Type B pancreatic cell (in vitro differentiated cells): Measurements from ENCODE around the gene ACTL7A. TPM values are rescaled to one million over a fixed set of nuclear protein-coding genes. Genes with fewer than 3 reads are reported as not detected.
"Not testable (repeated sequence)": the region's sequence is repeated elsewhere in the genome, so short reads cannot be mapped to it uniquely, and the experiment has no call there.

Source experiments
- DNase-seq: peaks from one replicate; pipeline ENCODE4 v3.0.0; 2021; ENCODE audit warnings: mixed read lengths; ENCODE audit not compliant: unreplicated experiment; ENCODE audit errors: extremely low spot score
- H3K27ac Mint-ChIP-seq: 2 replicates; pipeline ENCODE4 v1.8.0; 2021; ENCODE audit warnings: mild to moderate bottlenecking, mixed read lengths
- H3K27me3 Mint-ChIP-seq: 2 replicates; pipeline ENCODE4 v1.8.0; 2021; ENCODE audit warnings: mixed read lengths
- H3K36me3 Mint-ChIP-seq: 2 replicates; pipeline ENCODE4 v1.8.0; 2021; ENCODE audit warnings: mixed read lengths
- H3K4me1 Mint-ChIP-seq: one replicate; pipeline ENCODE4 v1.8.0; 2021; ENCODE audit warnings: mixed read lengths; ENCODE audit not compliant: unreplicated experiment
- H3K4me3 Mint-ChIP-seq: 2 replicates; pipeline ENCODE4 v1.8.0; 2021; ENCODE audit warnings: mild to moderate bottlenecking, mixed read lengths
- H3K9me3 Mint-ChIP-seq: 2 replicates; pipeline ENCODE4 v1.8.0; 2021; ENCODE audit warnings: mixed read lengths
- CTCF ChIP-seq: fragments of 200-600 bp; sonication (generic); conservative IDR thresholded peaks from 2 replicates; pipeline ENCODE4 v1.5.0; 2021; ENCODE audit warnings: antibody characterized with exemption, mild to moderate bottlenecking
- total RNA-seq: library from RNA; stranded (reverse); gene quantifications from 2 replicates; pipeline ENCODE4 v1.2.1, GENCODE V29; 2021; ENCODE audit warnings: low replicate concordance

Gene ACTL7A
- total RNA-seq, 1 donor from 2014 or later: not detected

GRCh38 chr9:108880738-108881316 is 18.8 kb downstream of the ACTL7A start:
- Mint-ChIP-seq H3K9me3 (no peaks in the 10 kb centered on the region), H3K36me3 (peaks cover 53% of the 10 kb centered on the region), H3K27ac (no peak overlapping the region), H3K27me3 (no peaks in the 10 kb centered on the region), H3K4me3 (no peak overlapping the region), H3K4me1 (peaks cover 2% of the 10 kb centered on the region)
- DNase-seq: no peak
- no peak for TF ChIP-seq CTCF

DNA sequence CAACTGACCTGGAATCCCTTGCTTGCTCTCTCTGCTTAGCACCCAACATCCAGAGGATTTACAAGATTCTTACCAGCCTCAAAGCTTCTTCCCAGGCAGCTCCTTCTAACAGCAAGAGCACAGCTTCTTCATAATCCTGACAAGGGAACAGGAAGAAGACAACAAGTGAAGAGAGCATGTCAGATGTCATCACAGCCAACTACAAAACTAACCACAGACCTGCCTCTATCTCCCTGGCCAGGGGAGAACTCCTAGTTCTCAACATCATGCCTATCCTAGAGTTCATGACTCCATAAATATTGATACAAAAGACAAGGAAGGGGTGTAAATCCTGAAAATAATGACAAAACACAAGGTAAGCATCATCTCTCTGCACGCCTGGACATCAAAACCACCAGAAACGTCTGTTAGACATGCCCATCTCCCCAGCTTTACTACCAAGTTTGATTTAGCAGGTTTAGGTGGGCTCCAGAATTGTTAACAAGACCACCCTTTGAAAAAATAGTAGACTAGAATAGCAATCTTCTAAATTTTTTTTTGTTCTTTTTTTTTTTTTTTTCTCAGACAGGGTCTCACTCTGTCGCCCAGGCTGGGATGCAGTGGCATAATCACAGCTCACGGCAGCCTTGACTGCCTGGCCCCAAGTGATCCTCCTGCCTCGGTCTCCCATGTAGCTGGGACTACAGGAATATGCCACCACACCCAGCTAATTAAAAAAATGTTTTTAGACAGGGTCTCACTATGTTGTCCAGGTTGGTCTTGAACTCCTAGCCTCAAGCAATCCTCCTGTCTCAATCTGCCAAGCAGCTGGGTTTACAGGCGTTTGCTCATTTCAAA is 20.2 kb downstream of the ACTL7A start:
- H3K27me3 Mint-ChIP-seq: no peaks in the 10 kb centered on the region
- no peak for DNase-seq
- H3K4me1 Mint-ChIP-seq: peaks cover 9% of the 10 kb centered on the region
- H3K36me3 Mint-ChIP-seq: peaks cover 54% of the 10 kb centered on the region
- no peak overlapping the region for H3K4me3 Mint-ChIP-seq
- no peak for TF ChIP-seq CTCF
- H3K27ac Mint-ChIP-seq: no peak overlapping the region
- H3K9me3 Mint-ChIP-seq: no peaks in the 10 kb centered on the region

- Mint-ChIP-seq H3K27me3 (no peaks in the 10 kb centered on the region), H3K36me3 (peaks cover 53% of the 10 kb centered on the region), H3K4me3 (no peak overlapping the region), H3K27ac (no peak overlapping the region), H3K4me1 (peaks cover 9% of the 10 kb centered on the region), H3K9me3 (no peaks in the 10 kb centered on the region)
- TF ChIP-seq CTCF: no peak
- no peak for DNase-seq
Observed at GRCh38 chr9:108883085-108883484, 21.0 kb downstream of the ACTL7A start.

DNA sequence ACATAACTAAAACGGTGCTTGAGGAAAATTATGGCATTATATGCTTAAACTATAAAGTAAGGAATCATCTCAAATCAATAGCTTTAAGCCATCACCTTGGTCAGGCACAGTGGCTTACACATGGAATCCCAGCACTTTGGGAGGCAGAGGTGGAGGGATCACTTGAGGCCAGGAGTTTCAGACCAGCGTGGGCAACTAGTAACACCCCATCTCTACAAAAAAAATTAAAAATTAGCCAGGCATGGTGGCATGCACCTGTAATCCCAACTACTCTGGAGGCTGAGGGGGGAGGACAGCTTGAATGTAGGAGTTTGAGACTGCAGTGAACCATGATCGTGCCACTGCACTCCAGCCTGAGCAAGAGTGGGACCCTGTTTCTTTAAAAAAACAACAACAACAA is 22.6 kb downstream of the ACTL7A start:
- Mint-ChIP-seq H3K4me3 (no peak overlapping the region), H3K36me3 (peaks cover 47% of the 10 kb centered on the region), H3K4me1 (peaks cover 9% of the 10 kb centered on the region), H3K27ac (no peak overlapping the region), H3K27me3 (no peaks in the 10 kb centered on the region), H3K9me3 (no peaks in the 10 kb centered on the region)
- no peak for TF ChIP-seq CTCF
- DNase-seq: no peak

DNA sequence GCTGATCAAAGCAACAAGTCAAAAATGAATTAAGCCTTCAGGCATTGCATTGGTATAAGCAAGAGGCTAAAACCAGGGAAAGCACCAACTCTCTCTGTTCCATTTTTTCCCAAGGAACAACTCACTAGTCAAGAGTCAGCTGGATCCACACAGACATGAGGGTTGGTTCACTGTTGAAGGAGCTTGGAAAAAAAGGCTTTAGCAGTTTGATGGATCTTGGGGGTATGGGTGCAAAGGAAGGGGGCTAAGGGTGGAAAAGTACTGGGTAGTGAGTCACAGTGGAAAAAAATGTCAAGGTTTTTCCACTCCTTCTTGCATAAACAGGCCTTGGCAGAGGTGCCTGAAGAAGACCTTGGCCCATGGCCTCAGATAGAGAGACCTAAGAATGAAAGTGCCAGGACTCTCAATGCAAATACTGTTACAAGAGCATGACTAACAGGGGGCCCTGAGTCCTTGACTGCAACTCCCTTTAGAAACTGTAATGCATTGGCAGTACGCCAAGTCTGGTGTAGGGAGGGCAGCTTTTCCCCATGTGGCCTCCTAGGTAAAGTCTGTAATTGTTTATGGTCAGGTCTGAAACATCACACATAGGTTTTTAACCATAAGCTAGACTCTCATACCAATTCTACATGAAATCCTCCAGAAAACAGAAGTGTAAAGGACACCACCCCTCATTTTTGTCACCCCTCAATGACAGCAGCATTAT is 23.7 kb downstream of the ACTL7A start:
- H3K9me3 Mint-ChIP-seq: no peaks in the 10 kb centered on the region
- no peak overlapping the region for H3K27ac Mint-ChIP-seq
- H3K4me3 Mint-ChIP-seq: no peak overlapping the region
- H3K36me3 Mint-ChIP-seq: peaks cover 48% of the 10 kb centered on the region
- no peak for TF ChIP-seq CTCF
- no peaks in the 10 kb centered on the region for H3K27me3 Mint-ChIP-seq
- DNase-seq: no peak
- peaks cover 9% of the 10 kb centered on the region for H3K4me1 Mint-ChIP-seq

- H3K9me3 Mint-ChIP-seq, H3K4me1 Mint-ChIP-seq, H3K27ac Mint-ChIP-seq, DNase-seq, H3K27me3 Mint-ChIP-seq, H3K4me3 Mint-ChIP-seq: not testable (repeated sequence)
- H3K36me3 Mint-ChIP-seq: peaks cover 50% of the 10 kb centered on the region
Observed at GRCh38 chr9:108886594-108887271, 24.7 kb downstream of the ACTL7A start.
